GM12872 (cell line): ENCODE measurements around the gene RBM43.

Experiments
- TF ChIP-seq, protein P1 (sequence below): IDR thresholded peaks from 3 replicates; pipeline ENCODE4 v1.5.1; 2011; ENCODE audit warnings: low read depth, mild to moderate bottlenecking, low read length, moderate library complexity; ENCODE audit not compliant: insufficient read depth

Gene RBM43

DNA sequence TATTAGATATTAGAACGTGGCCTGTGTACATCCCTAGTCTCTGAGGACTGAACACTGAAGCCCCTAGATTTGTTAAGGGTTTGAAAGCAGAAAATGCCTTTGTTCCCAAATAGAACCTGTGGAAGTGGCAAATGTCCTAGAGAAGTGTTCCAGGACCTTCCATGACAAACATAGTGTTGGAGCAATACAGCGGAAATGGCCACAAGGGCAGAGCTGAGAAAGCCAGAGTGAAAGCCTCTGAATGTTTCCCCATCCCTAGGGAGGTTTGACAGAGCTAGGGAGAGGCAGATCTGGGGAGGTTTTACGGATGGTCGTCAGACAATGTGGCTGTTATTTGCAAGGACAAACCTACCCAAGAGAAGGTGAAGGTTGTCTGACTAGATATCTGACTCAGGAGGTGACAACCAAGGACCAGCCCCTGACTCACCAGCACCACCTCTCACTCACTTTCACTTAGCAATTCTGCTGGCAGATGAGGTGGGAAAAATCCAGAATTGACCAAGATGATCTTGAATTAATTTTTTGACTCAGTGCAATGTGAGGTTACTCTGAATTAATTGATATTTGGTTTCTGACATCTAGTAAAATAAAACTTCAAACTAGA, 24.1 kb downstream of the RBM43 start:
- TF ChIP-seq, protein P1, sequence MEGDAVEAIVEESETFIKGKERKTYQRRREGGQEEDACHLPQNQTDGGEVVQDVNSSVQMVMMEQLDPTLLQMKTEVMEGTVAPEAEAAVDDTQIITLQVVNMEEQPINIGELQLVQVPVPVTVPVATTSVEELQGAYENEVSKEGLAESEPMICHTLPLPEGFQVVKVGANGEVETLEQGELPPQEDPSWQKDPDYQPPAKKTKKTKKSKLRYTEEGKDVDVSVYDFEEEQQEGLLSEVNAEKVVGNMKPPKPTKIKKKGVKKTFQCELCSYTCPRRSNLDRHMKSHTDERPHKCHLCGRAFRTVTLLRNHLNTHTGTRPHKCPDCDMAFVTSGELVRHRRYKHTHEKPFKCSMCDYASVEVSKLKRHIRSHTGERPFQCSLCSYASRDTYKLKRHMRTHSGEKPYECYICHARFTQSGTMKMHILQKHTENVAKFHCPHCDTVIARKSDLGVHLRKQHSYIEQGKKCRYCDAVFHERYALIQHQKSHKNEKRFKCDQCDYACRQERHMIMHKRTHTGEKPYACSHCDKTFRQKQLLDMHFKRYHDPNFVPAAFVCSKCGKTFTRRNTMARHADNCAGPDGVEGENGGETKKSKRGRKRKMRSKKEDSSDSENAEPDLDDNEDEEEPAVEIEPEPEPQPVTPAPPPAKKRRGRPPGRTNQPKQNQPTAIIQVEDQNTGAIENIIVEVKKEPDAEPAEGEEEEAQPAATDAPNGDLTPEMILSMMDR = 0 out of 3 replicates have a peak, but pooled peaks have one; percentile 2

DNA sequence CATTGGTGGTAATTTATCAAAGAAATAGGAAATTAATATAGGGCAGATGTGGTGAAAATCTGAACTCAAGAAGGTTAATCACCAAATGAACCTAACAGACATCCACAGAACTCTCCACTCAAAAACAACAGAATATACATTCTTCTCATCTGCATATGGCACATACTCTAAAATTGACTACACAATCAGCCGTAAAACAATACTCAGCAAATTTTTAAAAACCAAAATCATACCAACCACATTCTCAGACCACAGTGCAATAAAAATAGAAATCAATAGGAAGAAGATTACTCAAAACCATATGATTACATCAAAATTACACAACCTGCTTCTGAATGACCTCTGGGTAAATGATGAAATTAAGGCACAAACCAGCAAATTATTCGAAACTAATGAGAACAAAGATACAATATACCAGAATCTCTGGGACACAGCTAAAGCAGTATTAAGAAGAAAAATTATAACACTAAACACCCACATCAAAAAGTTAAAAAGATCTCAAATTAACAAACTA, 31.0 kb downstream of the RBM43 start:
- TF ChIP-seq, protein P1 = no peak

DNA sequence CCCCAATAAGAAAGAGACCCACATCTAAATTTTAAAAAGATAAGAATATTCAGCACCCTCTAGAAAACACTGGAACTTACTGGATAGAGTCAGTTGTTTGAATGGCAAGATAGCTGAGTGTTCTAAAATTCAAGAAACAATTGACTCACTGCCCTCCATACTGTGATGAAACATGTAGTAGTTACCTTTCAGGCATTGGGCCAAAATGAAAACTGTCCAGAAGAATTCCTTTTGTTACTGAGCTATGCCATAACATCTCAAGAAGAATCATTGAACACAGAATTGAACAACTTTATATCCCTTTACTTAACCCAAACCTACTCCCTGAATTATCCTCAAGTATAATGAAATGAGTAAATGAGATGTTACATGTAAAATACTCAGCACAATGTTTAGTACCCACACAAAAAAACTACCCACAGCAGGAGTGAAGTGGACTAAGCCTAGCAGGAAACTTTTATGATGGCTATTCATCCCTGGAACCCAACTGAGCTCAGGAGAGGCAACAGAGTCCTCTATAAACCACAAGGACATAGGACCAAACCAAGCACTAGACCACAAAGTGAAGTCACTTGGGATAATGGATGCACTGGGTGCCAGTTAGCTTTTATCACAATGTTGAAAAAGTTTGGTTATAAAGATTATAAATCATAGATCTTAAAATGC, 32.7 kb downstream of the RBM43 start:
- TF ChIP-seq, protein P1 = no peak

DNA sequence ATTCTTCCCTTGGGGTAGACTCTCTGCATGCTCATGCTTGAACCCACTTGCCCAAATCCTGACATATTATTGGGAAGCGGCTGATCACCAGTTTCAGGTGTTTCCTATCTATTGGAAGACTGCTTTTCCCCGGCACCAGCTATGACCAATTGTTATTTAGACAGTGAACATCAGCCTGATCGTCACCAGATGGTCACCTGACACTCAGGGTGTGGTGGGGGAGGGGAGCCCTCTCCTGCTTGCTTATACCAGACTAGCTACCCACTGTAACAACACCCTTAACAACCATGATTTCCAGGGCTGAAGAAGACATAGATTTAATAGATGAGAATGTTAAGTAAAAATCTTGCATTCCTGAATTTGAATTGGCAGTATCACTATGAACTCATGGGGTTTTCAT, 44.3 kb downstream of the RBM43 start:
- TF ChIP-seq, protein P1 = no peak

DNA sequence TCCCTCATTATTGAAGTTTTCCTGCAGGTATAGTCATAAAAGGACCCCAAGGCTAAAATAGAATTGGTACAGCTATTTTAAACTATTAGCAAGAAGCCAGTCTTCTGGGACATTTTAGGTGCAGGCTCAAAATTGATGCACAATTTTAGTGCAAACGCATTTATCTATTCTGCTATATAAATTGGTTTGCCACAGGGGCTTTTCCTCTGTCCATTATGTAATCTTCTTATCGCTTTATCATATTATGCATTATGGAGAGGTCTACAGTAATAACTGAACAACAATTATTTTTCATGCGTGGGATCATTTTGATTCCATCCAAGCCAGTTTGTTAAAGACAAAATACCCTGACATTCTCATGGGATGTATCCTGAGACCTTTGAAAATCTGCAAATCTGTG, 54.6 kb downstream of the RBM43 start:
- TF ChIP-seq, protein P1 = no peak

DNA sequence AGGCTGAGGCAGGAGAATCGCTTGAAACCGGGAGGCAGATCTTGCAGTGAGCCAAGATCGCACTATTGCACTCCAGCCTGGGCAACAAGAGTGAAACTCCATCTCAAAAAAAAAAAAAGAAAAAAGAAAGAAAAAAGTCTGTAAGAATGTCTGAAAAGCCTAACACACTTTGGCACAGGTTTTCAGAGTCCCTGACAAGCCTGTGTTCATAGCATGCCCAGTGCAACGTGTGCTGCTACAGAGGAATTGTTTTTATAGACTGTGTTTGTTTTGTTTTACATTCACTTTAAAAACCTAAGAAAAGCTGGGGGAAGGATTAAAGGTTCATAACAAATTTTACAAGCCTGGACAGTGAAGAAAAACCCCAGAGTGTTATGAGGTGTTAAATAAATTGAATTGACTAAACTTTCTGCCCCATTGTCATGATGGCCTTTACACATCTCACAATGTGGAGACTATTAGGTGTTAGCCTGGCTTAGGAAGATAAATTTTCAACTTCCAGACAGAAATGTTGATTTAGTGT, 55.2 kb downstream of the RBM43 start:
- TF ChIP-seq, protein P1 = no peak

DNA sequence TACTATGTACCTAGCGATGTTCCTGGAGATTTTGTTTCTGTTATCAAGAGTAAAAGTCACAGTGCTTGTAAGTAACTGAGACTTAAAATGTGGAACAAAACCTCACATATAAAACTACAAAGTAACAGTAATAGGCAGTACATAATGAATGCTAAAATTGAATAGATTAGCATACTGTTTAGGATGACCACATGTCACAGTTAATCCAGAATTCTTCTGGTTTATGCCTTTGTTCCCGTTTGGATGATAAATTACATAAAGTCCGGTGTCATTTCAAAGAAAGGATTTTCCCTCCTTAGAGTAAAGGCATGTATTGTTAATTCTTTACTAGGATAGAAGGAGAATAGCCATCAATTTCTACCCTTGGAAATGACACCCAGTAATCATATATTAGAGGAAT, 56.1 kb downstream of the RBM43 start:
- TF ChIP-seq, protein P1 = no peak
